HG02885 (cell line): Measurements from ENCODE around the gene SLIT3.
"Not testable (repeated sequence)": the region's sequence is repeated elsewhere in the genome, so short reads cannot be mapped to it uniquely, and the experiment has no call there.

Experiments
- ATAC-seq: cut with Tn5 transposase; IDR thresholded peaks from one replicate; pipeline ENCODE4 v1.9.1; 2021; ENCODE audit warnings: mild to moderate bottlenecking; ENCODE audit not compliant: unreplicated experiment, poor library complexity

Gene SLIT3

GRCh38 chr5:168656633-168657032, 644.3 kb downstream of the SLIT3 start:
- ATAC-seq: no peak

GRCh38 chr5:168655316-168655715, 645.6 kb downstream of the SLIT3 start:
- no peak for ATAC-seq

GRCh38 chr5:168654211-168654721, 646.7 kb downstream of the SLIT3 start:
- no peak for ATAC-seq

- ATAC-seq: no peak
These were observed 647.3 kb downstream of the SLIT3 start for GRCh38 chr5:168653626-168654025.

- ATAC-seq: no peak
These were observed 649.3 kb downstream of the SLIT3 start for GRCh38 chr5:168651648-168652047.

GRCh38 chr5:168649306-168649705, 651.6 kb downstream of the SLIT3 start:
- ATAC-seq: no peak

- no peak for ATAC-seq
These were observed 652.4 kb downstream of the SLIT3 start for GRCh38 chr5:168648576-168648975.

- no peak for ATAC-seq
These were observed 652.9 kb downstream of the SLIT3 start for GRCh38 chr5:168648016-168648415.

GRCh38 chr5:168647083-168647482, 653.9 kb downstream of the SLIT3 start:
- ATAC-seq: no peak

- ATAC-seq: no peak
These were observed 654.6 kb downstream of the SLIT3 start for GRCh38 chr5:168646335-168646734.

GRCh38 chr5:168645195-168645594, 655.7 kb downstream of the SLIT3 start:
- ATAC-seq: no peak

GRCh38 chr5:168642019-168642418, 658.9 kb downstream of the SLIT3 start:
- ATAC-seq: no peak

GRCh38 chr5:168638846-168639245, 662.1 kb downstream of the SLIT3 start:
- ATAC-seq: not testable (repeated sequence)

GRCh38 chr5:168637793-168638192, 663.1 kb downstream of the SLIT3 start:
- ATAC-seq: no peak

GRCh38 chr5:168637281-168637680, 663.7 kb downstream of the SLIT3 start:
- no peak for ATAC-seq

GRCh38 chr5:168630958-168631357, 670.0 kb downstream of the SLIT3 start:
- not testable (repeated sequence) for ATAC-seq

- ATAC-seq: no peak
These were observed 676.0 kb downstream of the SLIT3 start for GRCh38 chr5:168624850-168625364.

- ATAC-seq: no peak
These were observed 680.1 kb downstream of the SLIT3 start for GRCh38 chr5:168620807-168621206.

- ATAC-seq: no peak
These were observed 686.3 kb downstream of the SLIT3 start for GRCh38 chr5:168614661-168615060.

- ATAC-seq: no peak
These were observed 686.9 kb downstream of the SLIT3 start for GRCh38 chr5:168613996-168614395.

- ATAC-seq: no peak
These were observed 687.5 kb downstream of the SLIT3 start for GRCh38 chr5:168613396-168613795.

- ATAC-seq: no peak
These were observed 687.9 kb downstream of the SLIT3 start for GRCh38 chr5:168612996-168613395.

GRCh38 chr5:168612123-168612522, 688.8 kb downstream of the SLIT3 start:
- ATAC-seq: no peak
